Subcutaneous abdominal adipose tissue (tissue), 5 donors: ENCODE data around the gene PDGFA.

ENCODE experiments used
- H3K27ac ChIP-seq: one replicate; pipeline ENCODE4 v1.7.0; 2013; ENCODE audit warnings: low read depth, mild to moderate bottlenecking, inconsistent platforms, low read length, moderate library complexity
- H3K27me3 ChIP-seq, 5 donors: one replicate each; pipeline ENCODE4 v1.7.0; 2013; ENCODE audit warnings: low read length in 5 of 5, inconsistent platforms in 1 of 5; ENCODE audit not compliant: control insufficient read depth in 5 of 5, insufficient read depth in 4 of 5
- H3K36me3 ChIP-seq, 5 donors: one replicate each; pipeline ENCODE4 v1.7.0; 2013; ENCODE audit warnings: low read length in 5 of 5; ENCODE audit not compliant: control insufficient read depth in 5 of 5, insufficient read depth in 5 of 5
- H3K4me1 ChIP-seq, 5 donors: one replicate each; pipeline ENCODE4 v1.7.0; 2013; ENCODE audit warnings: low read length in 5 of 5, mild to moderate bottlenecking in 3 of 5, moderate library complexity in 1 of 5; ENCODE audit not compliant: control insufficient read depth in 5 of 5, insufficient read depth in 5 of 5
- H3K4me3 ChIP-seq, 5 donors: one replicate each; pipeline ENCODE4 v1.7.0; 2013; ENCODE audit warnings: low read length in 5 of 5, low read depth in 1 of 5
- H3K9ac ChIP-seq, 5 donors: one replicate each; pipeline ENCODE4 v1.7.0; 2013; ENCODE audit warnings: low read length in 5 of 5, mild to moderate bottlenecking in 4 of 5, moderate library complexity in 3 of 5
- H3K9me3 ChIP-seq, 5 donors: one replicate each; pipeline ENCODE4 v1.7.0; 2013; ENCODE audit warnings: low read length in 5 of 5; ENCODE audit not compliant: control insufficient read depth in 5 of 5
- donor health status: healthy.
- donor health status: healthy.
- donor health status: healthy.
- donor health status: healthy.
- donor health status: healthy.

PDGFA gene

DNA sequence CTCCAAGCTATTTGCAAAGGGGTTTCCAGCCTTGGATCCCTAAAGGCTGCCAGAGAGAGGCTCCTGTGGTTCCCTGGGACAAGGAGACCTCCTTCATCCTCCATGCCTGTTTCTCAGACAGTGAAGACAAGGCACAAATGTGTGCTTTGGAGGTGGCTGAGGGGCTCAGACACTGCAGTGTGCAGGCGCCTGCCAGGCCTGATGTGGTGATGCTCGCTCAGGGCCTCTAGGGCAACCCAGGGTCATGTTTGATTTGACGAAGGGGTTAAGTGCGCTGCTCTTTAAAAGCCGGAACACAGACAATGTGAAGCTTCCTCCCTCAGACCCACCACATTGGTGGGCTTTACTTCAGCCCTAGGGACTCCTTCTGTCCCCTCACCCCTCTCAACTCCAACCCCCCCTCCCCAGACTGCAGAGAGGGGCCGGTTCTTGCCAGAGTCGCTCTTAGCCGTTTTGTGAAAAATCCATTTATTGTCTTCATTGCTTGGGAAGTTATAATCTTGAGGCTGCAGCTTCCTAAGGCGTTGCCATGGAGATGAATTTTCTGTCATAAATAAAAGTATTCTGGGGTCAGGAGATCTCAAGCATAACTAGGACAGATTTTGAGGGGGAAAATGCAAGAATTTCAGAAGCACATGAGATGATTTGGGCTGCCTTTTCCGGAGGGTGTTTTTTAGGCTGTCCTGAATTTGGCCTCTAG, 35.8 kb downstream of the PDGFA start:
- Histone ChIP-seq H3K4me3 (no peak overlapping the region), H3K27me3 (peaks cover 26 to 40% (median 36%) of the 10 kb centered on the region in 5 donors), H3K36me3 (no peaks in the 10 kb centered on the region), H3K9me3 (peaks cover 0 to 6% (median 0%) of the 10 kb centered on the region in 5 donors), H3K9ac (no peak overlapping the region), H3K27ac (no peak overlapping the region), H3K4me1 (no peaks in the 10 kb centered on the region)

DNA sequence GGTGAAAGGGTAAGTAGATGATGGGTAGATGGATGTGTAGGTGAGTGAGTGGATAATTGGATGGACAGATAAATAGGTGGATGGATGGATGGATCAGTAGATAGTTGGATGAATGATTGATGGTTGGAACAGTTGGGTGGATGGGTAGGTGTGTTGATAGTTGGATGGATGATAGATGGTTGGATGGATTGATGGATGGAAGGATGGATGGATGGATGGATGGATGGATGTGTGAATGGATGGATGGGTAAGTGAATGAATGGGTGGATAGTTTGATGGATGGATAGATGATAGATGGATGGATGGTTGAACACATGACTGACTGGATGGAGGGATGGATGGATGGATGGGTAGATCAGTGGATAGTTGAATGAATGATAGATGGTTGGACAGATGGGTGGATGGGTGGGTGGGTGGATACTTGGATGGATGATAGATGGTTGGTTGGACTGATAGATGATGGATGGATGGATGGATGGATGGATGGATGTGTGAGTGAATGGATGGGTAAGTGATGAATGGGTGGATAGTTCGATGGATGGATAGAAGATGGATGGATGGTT, 37.0 kb downstream of the PDGFA start:
- Histone ChIP-seq H3K27ac (no peak overlapping the region), H3K4me1 (no peaks in the 10 kb centered on the region), H3K27me3 (peaks cover 26 to 40% (median 38%) of the 10 kb centered on the region in 5 donors), H3K4me3 (no peak overlapping the region), H3K36me3 (no peaks in the 10 kb centered on the region), H3K9me3 (peaks cover 0 to 6% (median 0%) of the 10 kb centered on the region in 5 donors), H3K9ac (no peak overlapping the region)

DNA sequence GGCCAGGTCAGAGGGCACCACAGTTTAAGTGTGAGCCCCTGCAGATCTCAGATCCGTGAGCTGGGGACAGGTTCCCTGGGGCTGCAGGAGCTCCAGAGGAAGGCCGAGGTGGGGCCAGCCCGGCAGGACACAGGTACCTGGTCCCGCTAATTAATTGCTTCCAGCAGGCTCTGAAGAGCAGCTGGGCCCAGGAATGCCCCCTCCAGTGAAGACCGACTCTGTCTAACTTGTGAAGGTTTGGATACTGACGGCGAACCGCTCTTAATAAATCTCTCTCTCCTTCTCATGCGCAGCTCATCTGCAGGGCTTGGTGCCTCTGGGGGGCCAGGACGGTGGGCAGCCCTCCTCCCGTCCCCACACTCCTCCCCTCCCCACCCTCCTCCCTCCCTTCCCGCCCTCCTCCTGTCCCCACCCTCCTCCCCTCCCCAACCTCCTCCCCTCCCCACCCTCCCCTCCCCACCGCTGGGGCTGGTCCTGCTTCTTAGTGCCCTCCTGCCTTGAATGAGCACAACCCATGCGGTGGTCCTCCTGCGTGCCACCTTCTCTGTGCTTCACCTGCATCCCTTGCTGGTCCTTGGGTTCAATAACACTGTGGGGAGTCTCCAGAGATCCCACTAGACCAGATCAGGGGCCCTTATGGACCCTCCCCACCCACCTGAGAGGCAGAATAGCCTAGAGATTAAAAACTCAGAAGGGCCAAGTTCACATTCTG, 38.3 kb downstream of the PDGFA start:
- no peak overlapping the region for H3K27ac ChIP-seq
- H3K9me3 ChIP-seq: peaks cover 0 to 6% (median 0%) of the 10 kb centered on the region in 5 donors
- no peak overlapping the region for H3K4me3 ChIP-seq
- no peaks in the 10 kb centered on the region for H3K36me3 ChIP-seq
- no peak overlapping the region for H3K9ac ChIP-seq
- no peaks in the 10 kb centered on the region for H3K4me1 ChIP-seq
- H3K27me3 ChIP-seq: peaks cover 26 to 43% (median 37%) of the 10 kb centered on the region in 5 donors

DNA sequence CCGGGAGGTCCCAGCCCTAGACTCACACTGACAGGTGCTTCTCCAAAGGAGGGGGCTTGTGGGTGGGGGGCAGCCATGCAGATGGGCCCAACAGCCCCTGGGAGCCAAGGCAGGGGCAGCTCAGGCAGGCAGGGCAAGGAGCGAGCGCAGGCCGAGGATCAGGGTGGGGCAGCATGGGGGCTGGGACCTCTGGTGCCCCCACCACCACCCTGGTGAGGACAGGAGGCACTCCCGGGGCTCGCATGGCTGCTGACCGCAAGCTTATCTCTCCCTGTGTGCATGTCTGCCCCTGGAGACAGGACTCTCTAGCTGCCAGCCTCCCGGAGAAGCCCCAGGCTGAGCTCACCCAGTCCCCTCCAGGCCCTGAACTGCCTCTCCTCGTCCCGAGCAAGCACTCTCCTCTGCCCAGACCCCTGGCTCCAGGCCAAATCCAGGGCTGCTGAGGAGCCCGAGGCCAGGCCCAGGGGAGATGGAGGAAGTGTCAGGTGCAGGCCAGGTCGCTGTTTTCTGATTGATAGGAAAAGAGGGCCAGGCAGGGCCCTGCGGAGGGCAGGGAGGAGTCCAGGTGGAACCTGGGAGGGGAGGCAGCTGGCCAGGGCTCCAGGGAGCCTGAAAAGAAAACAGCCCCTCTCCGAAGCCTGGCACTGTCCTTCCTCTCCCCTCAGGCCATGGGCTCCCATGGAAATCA, 39.0 kb downstream of the PDGFA start:
- Histone ChIP-seq H3K4me3 (no peak overlapping the region), H3K9me3 (peaks cover 0 to 6% (median 0%) of the 10 kb centered on the region in 5 donors), H3K9ac (no peak overlapping the region), H3K4me1 (no peaks in the 10 kb centered on the region), H3K27me3 (peaks cover 26 to 43% (median 35%) of the 10 kb centered on the region in 5 donors), H3K36me3 (no peaks in the 10 kb centered on the region), H3K27ac (no peak overlapping the region)

DNA sequence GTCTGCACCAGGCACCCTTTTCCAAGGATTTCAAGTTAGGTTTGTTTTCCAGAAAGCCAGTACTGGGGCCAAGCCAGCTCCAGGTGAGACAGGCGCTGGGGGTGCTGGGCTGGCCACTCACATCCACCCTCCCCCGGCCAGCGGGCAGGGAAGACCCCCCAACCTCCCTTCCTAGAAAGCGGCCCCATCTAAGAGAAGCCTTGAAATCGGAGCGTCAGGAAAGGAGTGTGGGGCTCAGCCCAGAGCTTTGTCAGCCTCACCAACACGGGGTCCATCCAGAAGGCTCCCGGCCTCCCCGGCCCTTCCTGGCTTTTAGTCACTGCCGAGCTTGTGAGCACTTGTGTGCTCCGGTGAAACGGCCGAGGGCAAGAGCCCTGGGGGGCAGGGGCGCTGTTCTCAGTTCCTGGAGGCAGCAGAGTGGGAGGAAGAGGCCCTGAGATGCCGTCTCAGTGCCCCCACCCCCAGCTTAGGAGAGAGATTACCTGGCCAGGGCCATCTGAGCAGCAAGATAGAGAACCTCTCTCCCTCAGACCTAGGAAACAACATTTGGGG, 39.6 kb downstream of the PDGFA start:
- no peaks in the 10 kb centered on the region for H3K36me3 ChIP-seq
- H3K27ac ChIP-seq: no peak overlapping the region
- no peaks in the 10 kb centered on the region for H3K4me1 ChIP-seq
- H3K4me3 ChIP-seq: no peak overlapping the region
- H3K9ac ChIP-seq: no peak overlapping the region
- peaks cover 26 to 42% (median 30%) of the 10 kb centered on the region in 5 donors for H3K27me3 ChIP-seq
- peaks cover 0 to 6% (median 2%) of the 10 kb centered on the region in 5 donors for H3K9me3 ChIP-seq

DNA sequence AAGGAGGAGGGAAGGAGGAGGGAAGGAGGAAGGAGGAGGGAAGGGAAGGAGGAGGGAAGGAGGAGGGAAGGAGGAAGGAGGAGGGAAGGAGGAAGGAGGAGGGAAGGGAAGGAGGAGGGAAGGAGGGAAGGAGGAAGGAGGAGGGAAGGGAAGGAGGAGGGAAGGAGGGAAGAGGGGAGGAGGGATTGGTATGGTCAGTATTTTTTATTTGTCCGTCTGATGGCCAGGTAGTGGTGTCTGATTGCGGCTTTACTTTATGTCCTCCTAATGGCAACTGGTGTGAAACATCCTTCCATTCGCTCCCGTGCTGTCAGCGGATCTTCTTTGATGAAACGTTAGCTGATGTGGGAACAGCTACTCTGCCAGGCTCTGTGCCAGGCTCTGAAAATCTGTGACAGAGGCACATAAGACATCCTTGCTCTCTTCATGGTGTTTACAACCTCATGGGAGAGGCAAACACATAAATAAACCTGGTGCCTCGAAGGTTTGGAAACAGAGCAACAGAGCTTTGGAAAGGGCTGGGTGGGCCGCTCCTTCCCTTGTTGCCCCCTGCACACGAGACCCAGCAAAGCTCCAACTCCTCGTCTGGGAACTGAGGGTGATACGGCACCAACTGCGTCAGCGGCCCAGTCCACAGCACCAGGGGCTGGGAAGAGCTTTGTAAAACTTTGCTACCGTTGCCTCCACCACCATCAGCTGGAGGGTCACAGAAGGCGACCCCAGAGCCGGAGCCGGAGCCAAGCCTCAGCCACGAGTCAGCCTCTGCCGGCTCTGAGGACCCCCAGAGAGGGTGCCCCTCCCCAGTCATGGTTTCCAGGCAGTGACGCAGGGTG, 40.3 kb downstream of the PDGFA start:
- no peak overlapping the region for H3K4me3 ChIP-seq
- peaks cover 0 to 12% (median 9%) of the 10 kb centered on the region in 5 donors for H3K9me3 ChIP-seq
- H3K27ac ChIP-seq: no peak overlapping the region
- H3K4me1 ChIP-seq: peaks cover 0 to 3% (median 0%) of the 10 kb centered on the region in 5 donors
- H3K9ac ChIP-seq: no peak overlapping the region
- no peaks in the 10 kb centered on the region for H3K36me3 ChIP-seq
- peaks cover 24 to 35% (median 26%) of the 10 kb centered on the region in 5 donors for H3K27me3 ChIP-seq

DNA sequence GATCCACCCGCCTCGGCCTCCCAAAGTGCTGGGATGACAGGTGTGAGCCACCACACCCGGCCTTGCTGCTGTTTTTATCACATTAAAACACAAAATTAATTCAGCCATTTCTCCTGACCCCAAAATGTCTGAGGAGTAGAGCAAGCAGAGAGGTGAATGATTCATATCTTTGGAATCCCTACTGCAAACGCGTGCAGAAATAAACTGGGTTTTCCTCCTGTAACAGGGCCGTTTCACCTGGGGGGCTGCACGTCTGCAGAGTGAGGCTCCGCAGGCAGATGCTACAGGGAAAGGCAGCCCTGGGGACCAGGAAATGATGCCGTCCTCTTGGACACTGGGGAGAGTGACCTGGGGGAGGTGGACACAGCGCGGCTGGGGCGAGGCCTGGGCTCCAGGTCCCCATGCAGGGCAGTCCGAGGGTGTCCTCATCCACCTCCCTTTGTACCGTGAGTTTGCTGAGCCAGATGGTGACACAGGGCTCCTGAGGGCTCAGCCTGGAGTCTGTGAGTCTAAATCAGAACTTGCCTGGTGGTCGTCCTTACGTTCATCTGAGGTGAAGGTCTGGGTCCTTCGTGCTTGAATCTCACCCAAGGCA, 41.9 kb downstream of the PDGFA start:
- Histone ChIP-seq H3K4me1 (peaks cover 0 to 3% (median 0%) of the 10 kb centered on the region in 5 donors), H3K27ac (no peak overlapping the region), H3K9me3 (peaks cover 0 to 18% (median 13%) of the 10 kb centered on the region in 5 donors), H3K27me3 (peaks cover 18 to 26% (median 23%) of the 10 kb centered on the region in 5 donors), H3K4me3 (no peak overlapping the region), H3K36me3 (no peaks in the 10 kb centered on the region), H3K9ac (no peak overlapping the region)

DNA sequence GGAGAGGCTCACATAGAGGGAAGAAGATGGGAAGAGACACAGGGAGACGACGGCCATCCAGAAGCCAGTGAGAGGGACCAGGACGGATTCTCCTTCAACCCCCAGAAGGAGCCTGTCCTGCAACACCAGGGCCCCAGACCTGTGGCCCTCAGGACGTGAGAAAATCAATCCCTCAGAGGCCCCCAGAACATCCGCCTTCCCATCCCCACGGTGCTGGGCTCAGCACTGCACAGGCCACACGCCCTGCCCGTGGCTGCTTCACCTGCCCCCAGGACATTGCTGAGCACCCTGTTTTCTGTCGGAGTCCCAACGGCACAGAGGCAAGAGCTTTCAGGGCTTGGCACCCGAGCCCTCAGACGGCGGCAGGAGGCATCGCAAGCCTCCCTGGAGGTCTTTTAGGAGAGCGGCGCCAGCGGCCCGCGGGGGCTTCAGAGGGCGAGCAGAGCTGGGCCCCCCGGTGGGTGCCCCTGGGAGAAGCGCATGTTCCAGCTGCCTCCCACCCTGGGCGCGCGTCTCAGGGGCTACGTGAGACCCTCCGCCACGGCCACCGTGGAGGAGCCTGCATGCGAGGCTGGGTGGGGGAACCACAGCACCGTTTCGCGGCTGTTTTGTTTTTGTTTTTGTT, 42.8 kb downstream of the PDGFA start:
- Histone ChIP-seq H3K36me3 (no peaks in the 10 kb centered on the region), H3K27ac (no peak overlapping the region), H3K4me1 (peaks cover 0 to 11% (median 6%) of the 10 kb centered on the region in 5 donors)

More for the DNA sequence above, 42.8 kb downstream of the PDGFA start:
- peaks cover 0 to 18% (median 11%) of the 10 kb centered on the region in 5 donors for H3K9me3 ChIP-seq
- no peak overlapping the region for H3K4me3 ChIP-seq
- peaks cover 16 to 23% (median 19%) of the 10 kb centered on the region in 5 donors for H3K27me3 ChIP-seq
- H3K9ac ChIP-seq: no peak overlapping the region
